PFSK-1 (cell line): ENCODE measurements around the gene PIEZO1.
A peak's percentile ranks its signal among the peaks of the same experiment; 100 is the strongest.

Experiments
- FOXP2 ChIP-seq: optimal IDR thresholded peaks from 2 replicates; pipeline ENCODE3; 2011; ENCODE audit warnings: borderline replicate concordance, control low read depth, inconsistent platforms; ENCODE audit not compliant: insufficient read depth; ENCODE audit errors: extremely low read length, extremely low read depth
- POLR2AphosphoS5 ChIP-seq: IDR thresholded peaks from 2 replicates; pipeline ENCODE4 v1.6.1; 2012; ENCODE audit warnings: low read depth, mild to moderate bottlenecking, control low read depth, low read length, moderate library complexity
- SIN3A ChIP-seq: IDR thresholded peaks from 2 replicates; pipeline ENCODE4 v1.6.1; 2012; ENCODE audit warnings: mild to moderate bottlenecking, low read length, moderate library complexity, borderline replicate concordance; ENCODE audit not compliant: insufficient read depth
- TAF1 ChIP-seq: IDR thresholded peaks from 2 replicates; pipeline ENCODE4 v1.6.1; 2012; ENCODE audit warnings: low read length, control low read depth, borderline replicate concordance; ENCODE audit not compliant: insufficient read depth
- TF ChIP-seq, protein P1 (sequence below), 2 experiments: IDR thresholded peaks; 2 replicates each; pipeline versions ENCODE4 v1.6.1 to v1.8.0; 2011 to 2012; ENCODE audit warnings: low read depth in 2 of 2, low read length in 2 of 2, control low read depth in 1 of 2, inconsistent platforms in 1 of 2, mild to moderate bottlenecking in 1 of 2, moderate library complexity in 1 of 2; ENCODE audit not compliant: insufficient read depth in 1 of 2

Gene PIEZO1

DNA sequence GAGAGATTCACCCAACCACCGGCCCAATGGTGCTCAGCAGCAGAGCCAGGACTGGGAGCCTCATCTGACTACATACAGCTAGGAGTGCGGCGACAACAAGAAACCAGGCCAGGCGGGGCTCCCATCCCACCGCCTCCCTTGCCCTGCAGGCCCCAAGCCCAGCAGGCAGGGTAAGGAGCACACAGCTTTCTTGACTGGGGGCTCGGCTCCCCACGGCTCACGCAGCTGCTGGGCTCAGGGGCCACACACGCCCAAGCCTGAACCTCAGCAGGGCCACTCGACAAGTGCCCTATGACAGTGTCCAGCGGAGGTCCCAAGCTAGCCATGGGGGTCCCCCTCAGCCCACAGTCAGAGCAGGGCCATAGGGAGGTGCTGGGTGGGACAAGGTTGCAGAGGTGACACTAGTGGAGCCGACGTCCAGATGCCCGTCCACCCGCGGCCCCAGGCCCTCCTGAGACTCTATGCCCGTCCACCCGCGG is 13.7 kb downstream of the PIEZO1 start:
- TF ChIP-seq TAF1: no peak
- TF ChIP-seq, protein P1, sequence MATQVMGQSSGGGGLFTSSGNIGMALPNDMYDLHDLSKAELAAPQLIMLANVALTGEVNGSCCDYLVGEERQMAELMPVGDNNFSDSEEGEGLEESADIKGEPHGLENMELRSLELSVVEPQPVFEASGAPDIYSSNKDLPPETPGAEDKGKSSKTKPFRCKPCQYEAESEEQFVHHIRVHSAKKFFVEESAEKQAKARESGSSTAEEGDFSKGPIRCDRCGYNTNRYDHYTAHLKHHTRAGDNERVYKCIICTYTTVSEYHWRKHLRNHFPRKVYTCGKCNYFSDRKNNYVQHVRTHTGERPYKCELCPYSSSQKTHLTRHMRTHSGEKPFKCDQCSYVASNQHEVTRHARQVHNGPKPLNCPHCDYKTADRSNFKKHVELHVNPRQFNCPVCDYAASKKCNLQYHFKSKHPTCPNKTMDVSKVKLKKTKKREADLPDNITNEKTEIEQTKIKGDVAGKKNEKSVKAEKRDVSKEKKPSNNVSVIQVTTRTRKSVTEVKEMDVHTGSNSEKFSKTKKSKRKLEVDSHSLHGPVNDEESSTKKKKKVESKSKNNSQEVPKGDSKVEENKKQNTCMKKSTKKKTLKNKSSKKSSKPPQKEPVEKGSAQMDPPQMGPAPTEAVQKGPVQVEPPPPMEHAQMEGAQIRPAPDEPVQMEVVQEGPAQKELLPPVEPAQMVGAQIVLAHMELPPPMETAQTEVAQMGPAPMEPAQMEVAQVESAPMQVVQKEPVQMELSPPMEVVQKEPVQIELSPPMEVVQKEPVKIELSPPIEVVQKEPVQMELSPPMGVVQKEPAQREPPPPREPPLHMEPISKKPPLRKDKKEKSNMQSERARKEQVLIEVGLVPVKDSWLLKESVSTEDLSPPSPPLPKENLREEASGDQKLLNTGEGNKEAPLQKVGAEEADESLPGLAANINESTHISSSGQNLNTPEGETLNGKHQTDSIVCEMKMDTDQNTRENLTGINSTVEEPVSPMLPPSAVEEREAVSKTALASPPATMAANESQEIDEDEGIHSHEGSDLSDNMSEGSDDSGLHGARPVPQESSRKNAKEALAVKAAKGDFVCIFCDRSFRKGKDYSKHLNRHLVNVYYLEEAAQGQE (IDR thresholded peaks at IDR 0.05; ENCODE audit: insufficient read depth in 1 of 2, low read depth in 2 of 2, low read length in 2 of 2): no peak
- no peak for TF ChIP-seq FOXP2
- no peak for TF ChIP-seq POLR2AphosphoS5
- TF ChIP-seq SIN3A: no peak

DNA sequence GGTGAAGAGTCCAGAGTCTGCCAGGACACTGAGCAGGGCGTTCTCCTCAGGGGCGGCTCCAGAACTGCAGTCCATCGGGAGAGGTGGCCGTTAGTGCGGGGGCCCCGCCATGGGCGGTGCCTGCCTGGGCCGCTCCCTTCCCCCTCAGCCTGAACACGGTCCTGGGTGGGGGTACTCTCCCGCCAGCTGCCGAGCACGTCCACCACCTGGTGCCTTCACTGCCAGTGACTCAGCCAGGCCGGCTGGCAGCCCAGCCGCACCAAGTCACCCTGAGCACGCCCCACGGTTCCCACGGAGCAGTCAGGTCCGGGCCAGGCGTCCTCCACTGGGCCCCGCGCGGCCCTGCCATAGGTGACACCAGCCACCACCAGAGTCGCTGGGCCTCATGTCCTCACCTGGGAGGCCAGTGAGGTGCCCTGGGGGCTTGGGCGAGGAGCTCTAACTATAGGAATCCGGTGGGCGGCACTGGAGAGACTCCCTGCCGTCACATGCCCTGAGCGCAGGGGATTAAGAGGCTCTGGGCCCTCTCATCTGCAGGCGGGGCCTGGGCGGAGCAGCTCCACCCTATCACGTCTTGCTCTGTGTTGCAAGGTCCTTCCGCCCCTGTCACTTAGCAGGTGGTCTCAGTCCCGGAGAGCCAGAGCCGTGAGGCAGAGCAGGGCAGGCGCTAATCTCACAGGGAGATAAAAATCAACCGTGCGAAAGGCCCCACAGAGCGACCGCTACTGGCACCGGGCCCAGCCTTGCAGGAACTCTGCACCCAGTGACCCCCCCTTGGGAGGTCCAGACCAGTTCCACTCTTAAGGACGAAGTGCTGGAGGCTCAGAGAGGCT is 14.3 kb downstream of the PIEZO1 start:
- peak; percentile 24 for TF ChIP-seq FOXP2
- TF ChIP-seq, protein P1 (IDR thresholded peaks at IDR 0.05; ENCODE audit: insufficient read depth in 1 of 2, low read depth in 2 of 2, low read length in 2 of 2): no peak
- no peak for TF ChIP-seq POLR2AphosphoS5
- TF ChIP-seq SIN3A: no peak
- TF ChIP-seq TAF1: no peak

DNA sequence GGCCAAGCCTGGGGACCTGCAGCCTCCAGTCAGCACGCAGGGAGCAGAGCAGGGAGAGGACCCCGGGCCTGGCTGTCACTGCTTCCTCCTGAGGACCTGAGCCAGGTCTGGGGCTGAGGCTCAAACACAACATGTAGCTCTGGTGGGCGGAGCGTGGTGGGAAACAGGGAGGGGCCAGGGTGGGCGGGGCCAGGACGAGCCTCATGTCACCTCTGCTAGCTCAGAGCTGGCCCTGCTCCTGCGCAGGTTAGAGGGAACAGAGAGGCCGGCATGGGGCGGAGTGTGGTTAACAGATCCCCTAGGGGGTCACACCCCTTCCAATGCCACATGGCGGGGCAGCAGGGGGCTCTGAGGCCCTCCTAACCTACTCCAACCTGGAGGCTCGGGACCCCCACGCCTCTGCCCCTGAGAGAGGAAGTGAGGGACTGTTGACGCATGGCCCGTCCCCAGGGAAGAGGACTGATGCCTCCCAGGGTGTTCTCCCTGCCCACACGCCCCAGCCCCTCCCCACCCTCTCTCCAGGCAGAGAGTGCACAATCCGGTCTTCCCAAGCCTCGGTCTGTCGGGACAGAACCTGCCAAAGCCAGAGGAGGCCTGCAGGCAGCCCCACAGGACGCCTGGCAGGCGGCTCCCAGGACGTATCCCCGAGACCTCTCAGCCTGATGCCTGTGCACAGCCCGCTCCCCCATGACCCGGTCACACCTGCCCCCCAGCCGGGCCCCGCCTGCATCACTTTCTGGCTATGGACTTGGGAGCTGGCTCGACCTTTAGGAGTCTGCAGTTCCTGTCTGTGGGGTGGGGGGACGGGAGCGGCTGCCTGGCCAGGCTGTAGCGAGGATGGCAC is 15.2 kb downstream of the PIEZO1 start:
- TF ChIP-seq, protein P1 (IDR thresholded peaks at IDR 0.05; ENCODE audit: insufficient read depth in 1 of 2, low read depth in 2 of 2, low read length in 2 of 2): no peak
- no peak for TF ChIP-seq FOXP2
- no peak for TF ChIP-seq SIN3A
- no peak for TF ChIP-seq POLR2AphosphoS5
- TF ChIP-seq TAF1: no peak

DNA sequence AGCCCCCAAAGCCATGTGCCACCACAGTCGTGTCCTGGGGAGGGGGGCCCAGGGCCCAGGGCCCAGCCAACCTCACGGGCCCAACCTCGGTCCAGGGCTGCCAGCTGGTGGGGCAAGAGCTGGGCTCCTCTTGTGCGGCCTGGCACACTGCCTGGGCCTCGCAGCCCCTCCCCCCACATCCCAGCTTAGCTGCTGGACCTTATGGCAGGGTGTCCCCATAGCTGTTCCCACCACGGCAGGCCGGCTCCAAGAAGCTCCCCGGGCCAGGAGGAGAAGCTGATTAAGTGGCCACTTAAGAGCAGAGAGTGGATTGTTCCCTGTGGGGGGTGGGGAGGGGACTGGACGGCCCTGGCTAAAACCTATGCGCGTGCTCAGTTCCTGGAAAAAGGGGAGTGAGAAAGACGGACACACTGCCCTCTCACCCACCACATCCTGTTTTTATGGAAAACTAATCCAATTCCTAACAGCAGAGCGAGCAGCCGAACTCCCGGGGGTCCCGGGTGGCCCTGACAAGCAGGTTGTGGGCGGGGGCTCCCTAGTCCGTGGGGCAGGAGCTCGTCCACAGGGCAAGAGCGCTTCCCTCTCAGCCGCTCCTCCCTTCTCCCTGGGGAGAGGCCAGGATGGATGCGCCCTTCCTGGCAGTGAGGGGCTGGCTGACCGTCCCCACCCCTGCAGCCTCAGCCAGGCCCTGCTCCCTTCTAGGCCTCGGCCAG is 16.8 kb downstream of the PIEZO1 start:
- TF ChIP-seq, protein P1 (IDR thresholded peaks at IDR 0.05; ENCODE audit: insufficient read depth in 1 of 2, low read depth in 2 of 2, low read length in 2 of 2): no peak
- TF ChIP-seq FOXP2 (no peak), TAF1 (no peak), POLR2AphosphoS5 (no peak), SIN3A (no peak)
